IPS-18a (cell line): Measurements from ENCODE around the gene IMMP2L.
"Not testable (repeated sequence)": the region's sequence is repeated elsewhere in the genome, so short reads cannot be mapped to it uniquely, and the experiment has no call there.

Experiments
- H3K27ac ChIP-seq: one replicate; pipeline ENCODE4 v1.5.1; 2013; ENCODE audit warnings: low read length
- H3K27me3 ChIP-seq: one replicate; pipeline ENCODE4 v1.6.1; 2013; ENCODE audit warnings: mild to moderate bottlenecking, low read length; ENCODE audit not compliant: control insufficient read depth, insufficient read depth
- H3K36me3 ChIP-seq: one replicate; pipeline ENCODE4 v1.6.1; 2013; ENCODE audit warnings: low read depth, low read length; ENCODE audit not compliant: control insufficient read depth
- H3K4me1 ChIP-seq: one replicate; pipeline ENCODE4 v1.6.1; 2013; ENCODE audit warnings: low read depth, low read length; ENCODE audit not compliant: control insufficient read depth
- H3K4me3 ChIP-seq: one replicate; pipeline ENCODE4 v1.5.1; 2013; ENCODE audit warnings: low read length
- H3K9ac ChIP-seq: one replicate; pipeline ENCODE4 v1.6.1; 2013; ENCODE audit warnings: mild to moderate bottlenecking, low read length, moderate library complexity
- H3K9me3 ChIP-seq: one replicate; pipeline ENCODE4 v1.6.1; 2013; ENCODE audit warnings: low read depth, low read length; ENCODE audit not compliant: control insufficient read depth

The IMMP2L gene

GRCh38 chr7:110944448-110944847 is 617.8 kb downstream of the IMMP2L start:
- peaks cover 19% of the 10 kb centered on the region for H3K4me1 ChIP-seq
- H3K9me3 ChIP-seq: no peaks in the 10 kb centered on the region
- no peaks in the 10 kb centered on the region for H3K27me3 ChIP-seq
- no peaks in the 10 kb centered on the region for H3K36me3 ChIP-seq
- no peak overlapping the region for H3K27ac ChIP-seq
- no peak overlapping the region for H3K9ac ChIP-seq
- H3K4me3 ChIP-seq: no peak overlapping the region

GRCh38 chr7:110943701-110944345 is 618.5 kb downstream of the IMMP2L start:
- Histone ChIP-seq H3K27me3 (no peaks in the 10 kb centered on the region), H3K9me3 (no peaks in the 10 kb centered on the region), H3K4me1 (peaks cover 19% of the 10 kb centered on the region), H3K27ac (no peak overlapping the region), H3K9ac (no peak overlapping the region), H3K36me3 (no peaks in the 10 kb centered on the region), H3K4me3 (no peak overlapping the region)

- H3K4me3 ChIP-seq: no peak overlapping the region
- peaks cover 19% of the 10 kb centered on the region for H3K4me1 ChIP-seq
- H3K36me3 ChIP-seq: no peaks in the 10 kb centered on the region
- no peak overlapping the region for H3K9ac ChIP-seq
- H3K9me3 ChIP-seq: no peaks in the 10 kb centered on the region
- H3K27me3 ChIP-seq: no peaks in the 10 kb centered on the region
- H3K27ac ChIP-seq: no peak overlapping the region
These were observed 620.9 kb downstream of the IMMP2L start for GRCh38 chr7:110941385-110941784.

GRCh38 chr7:110940756-110941155 is 621.5 kb downstream of the IMMP2L start:
- Histone ChIP-seq H3K9me3 (no peaks in the 10 kb centered on the region), H3K27me3 (no peaks in the 10 kb centered on the region), H3K4me3 (no peak overlapping the region), H3K36me3 (no peaks in the 10 kb centered on the region), H3K9ac (no peak overlapping the region), H3K4me1 (peaks cover 15% of the 10 kb centered on the region), H3K27ac (no peak overlapping the region)

GRCh38 chr7:110938165-110938564 is 624.1 kb downstream of the IMMP2L start:
- Histone ChIP-seq H3K4me3 (no peak overlapping the region), H3K9ac (no peak overlapping the region), H3K27me3 (no peaks in the 10 kb centered on the region), H3K36me3 (no peaks in the 10 kb centered on the region), H3K9me3 (no peaks in the 10 kb centered on the region), H3K27ac (no peak overlapping the region), H3K4me1 (no peaks in the 10 kb centered on the region)

GRCh38 chr7:110936665-110937064 is 625.6 kb downstream of the IMMP2L start:
- not testable (repeated sequence) for H3K4me3 ChIP-seq, H3K27ac ChIP-seq, H3K36me3 ChIP-seq, H3K27me3 ChIP-seq, H3K9ac ChIP-seq, H3K9me3 ChIP-seq, H3K4me1 ChIP-seq

GRCh38 chr7:110929480-110930249 is 632.6 kb downstream of the IMMP2L start:
- no peak overlapping the region for H3K4me3 ChIP-seq
- no peaks in the 10 kb centered on the region for H3K9me3 ChIP-seq
- H3K27me3 ChIP-seq: no peaks in the 10 kb centered on the region
- no peaks in the 10 kb centered on the region for H3K4me1 ChIP-seq
- no peaks in the 10 kb centered on the region for H3K36me3 ChIP-seq
- no peak overlapping the region for H3K27ac ChIP-seq
- H3K9ac ChIP-seq: no peak overlapping the region

- Histone ChIP-seq H3K4me3 (no peak overlapping the region), H3K27me3 (no peaks in the 10 kb centered on the region), H3K4me1 (peaks cover 6% of the 10 kb centered on the region), H3K9me3 (no peaks in the 10 kb centered on the region), H3K27ac (no peak overlapping the region), H3K36me3 (no peaks in the 10 kb centered on the region), H3K9ac (no peak overlapping the region)
These were observed 639.4 kb downstream of the IMMP2L start for GRCh38 chr7:110922906-110923305.

- Histone ChIP-seq H3K27me3 (no peaks in the 10 kb centered on the region), H3K9me3 (no peaks in the 10 kb centered on the region), H3K9ac (no peak overlapping the region), H3K4me3 (no peak overlapping the region), H3K36me3 (no peaks in the 10 kb centered on the region), H3K27ac (no peak overlapping the region), H3K4me1 (peaks cover 6% of the 10 kb centered on the region)
These were observed 640.6 kb downstream of the IMMP2L start for GRCh38 chr7:110921595-110922151.

GRCh38 chr7:110918949-110919548 is 643.2 kb downstream of the IMMP2L start:
- H3K27ac ChIP-seq: no peak overlapping the region
- H3K36me3 ChIP-seq: no peaks in the 10 kb centered on the region
- H3K9ac ChIP-seq: no peak overlapping the region
- no peaks in the 10 kb centered on the region for H3K27me3 ChIP-seq
- H3K9me3 ChIP-seq: no peaks in the 10 kb centered on the region
- H3K4me3 ChIP-seq: no peak overlapping the region
- H3K4me1 ChIP-seq: peaks cover 4% of the 10 kb centered on the region

GRCh38 chr7:110914263-110914662 is 648.0 kb downstream of the IMMP2L start:
- no peaks in the 10 kb centered on the region for H3K9me3 ChIP-seq
- H3K27me3 ChIP-seq: no peaks in the 10 kb centered on the region
- H3K27ac ChIP-seq: no peak overlapping the region
- H3K4me1 ChIP-seq: no peaks in the 10 kb centered on the region
- H3K9ac ChIP-seq: no peak overlapping the region
- H3K4me3 ChIP-seq: no peak overlapping the region
- no peaks in the 10 kb centered on the region for H3K36me3 ChIP-seq
